Natural killer cell (primary cell): ENCODE data around the gene PFDN2. TPM values are rescaled to one million over a fixed set of nuclear protein-coding genes. Genes with fewer than 3 reads are reported as not detected.

Experiments used
- ATAC-seq, 3 donors: fragments of 150-1000 bp in 2 of 3; fragments of 200-7000 bp in 1 of 3; cut with Tn5 transposase; 1 replicate in 1 of 3; 2 replicates in 2 of 3; pipeline ENCODE4 v1.10.0; 2021; ENCODE audit warnings: mild to moderate bottlenecking in 2 of 3, moderate library complexity in 2 of 3
- DNase-seq, 2 donors: peaks; one replicate each; pipeline versions ENCODE4 v3.0.0 to v3.0.0-alpha.2; 2013 to 2021; ENCODE audit warnings: mixed read lengths in 1 of 2
- H3K27ac ChIP-seq: one replicate; pipeline ENCODE4 v1.5.1; 2013; ENCODE audit warnings: mild to moderate bottlenecking, low read length
- H3K27me3 ChIP-seq: one replicate; pipeline ENCODE4 v1.6.1; 2013; ENCODE audit warnings: low read length; ENCODE audit not compliant: control insufficient read depth, insufficient read depth
- H3K36me3 ChIP-seq: one replicate; pipeline ENCODE4 v1.6.1; 2013; ENCODE audit warnings: low read length; ENCODE audit not compliant: control insufficient read depth, insufficient read depth
- H3K4me1 ChIP-seq: one replicate; pipeline ENCODE4 v1.6.1; 2013; ENCODE audit warnings: low read length; ENCODE audit not compliant: control insufficient read depth, insufficient read depth
- H3K4me3 ChIP-seq: one replicate; pipeline ENCODE4 v1.5.1; 2013; ENCODE audit warnings: low read length
- H3K9me3 ChIP-seq: one replicate; pipeline ENCODE4 v1.6.1; 2013; ENCODE audit warnings: low read length; ENCODE audit not compliant: control insufficient read depth, insufficient read depth
- H3K27ac Mint-ChIP-seq, 2 donors: one replicate each; pipeline ENCODE4 v1.8.0; 2022; ENCODE audit warnings: mild to moderate bottlenecking in 2 of 2, mixed read lengths in 2 of 2, moderate library complexity in 1 of 2
- H3K27me3 Mint-ChIP-seq, 2 donors: one replicate each; pipeline ENCODE4 v1.8.0; 2022; ENCODE audit warnings: low read depth in 2 of 2, mixed read lengths in 2 of 2
- H3K36me3 Mint-ChIP-seq: one replicate; pipeline ENCODE4 v1.8.0; 2022; ENCODE audit warnings: mixed read lengths
- H3K4me1 Mint-ChIP-seq, 2 donors: one replicate each; pipeline ENCODE4 v1.8.0; 2022; ENCODE audit warnings: mixed read lengths in 2 of 2
- H3K4me3 Mint-ChIP-seq: one replicate; pipeline ENCODE4 v1.8.0; 2022; ENCODE audit warnings: mild to moderate bottlenecking, moderate library complexity, mixed read lengths
- H3K9me3 Mint-ChIP-seq, 2 donors: one replicate each; pipeline ENCODE4 v1.8.0; 2022; ENCODE audit warnings: mixed read lengths in 2 of 2
- CTCF ChIP-seq: fragments of 200-600 bp; IDR thresholded peaks from one replicate; pipeline ENCODE4 v1.8.0; 2022; ENCODE audit warnings: antibody characterized with exemption
- WGBS: methylation state at CpG from one replicate; pipeline ENCODE4 v1.1.7; 2013; ENCODE audit warnings: missing lambda C conversion rate; ENCODE audit not compliant: insufficient coverage; 5-methylcytosine and 5-hydroxymethylcytosine counted together
- intact Hi-C: fragments of 100-400 bp; cut with micrococcal nuclease; formaldehyde crosslinking; loops from one replicate; pipeline ENCODE4 v1.14.2; 2022
- total RNA-seq, 4 donors: library from RNA; stranded (reverse); fragments of 120-200 nt in 1 of 4; gene quantifications; one replicate each; pipeline versions ENCODE4 v1.2.3 to v1.2.4, GENCODE V29; 2013 to 2022

Gene PFDN2
- total RNA-seq, 3 donors from 2014 or later (not counting 1 experiment from before 2014, with no cell fraction given): 31.6 to 40.0 (median 35.0) TPM

- H3K4me1 ChIP-seq: peaks cover 6% of the 10 kb centered on the region
- H3K9me3 Mint-ChIP-seq: no peaks in the 10 kb centered on the region
- no peaks in the 10 kb centered on the region for H3K9me3 ChIP-seq
- peaks cover 0 to 2% of the 10 kb centered on the region in 2 donors for H3K27me3 Mint-ChIP-seq
- intact Hi-C loops: no loop called here
- ATAC-seq: no peak
- no peak overlapping the region for H3K4me3 Mint-ChIP-seq
- no peaks in the 10 kb centered on the region for H3K27me3 ChIP-seq
- H3K36me3 Mint-ChIP-seq: no peaks in the 10 kb centered on the region
- 81% methylated on average over 1 of the region's 2 CpGs for WGBS
- no peaks in the 10 kb centered on the region for H3K36me3 ChIP-seq
- H3K27ac Mint-ChIP-seq: no peak overlapping the region
- TF ChIP-seq CTCF: no peak
- no peak overlapping the region for H3K4me3 ChIP-seq
- DNase-seq: no peak
- H3K4me1 Mint-ChIP-seq: no peaks in the 10 kb centered on the region
- no peak overlapping the region for H3K27ac ChIP-seq
Measured at GRCh38 chr1:161085165-161085564, 32.7 kb downstream of the PFDN2 start.

DNA sequence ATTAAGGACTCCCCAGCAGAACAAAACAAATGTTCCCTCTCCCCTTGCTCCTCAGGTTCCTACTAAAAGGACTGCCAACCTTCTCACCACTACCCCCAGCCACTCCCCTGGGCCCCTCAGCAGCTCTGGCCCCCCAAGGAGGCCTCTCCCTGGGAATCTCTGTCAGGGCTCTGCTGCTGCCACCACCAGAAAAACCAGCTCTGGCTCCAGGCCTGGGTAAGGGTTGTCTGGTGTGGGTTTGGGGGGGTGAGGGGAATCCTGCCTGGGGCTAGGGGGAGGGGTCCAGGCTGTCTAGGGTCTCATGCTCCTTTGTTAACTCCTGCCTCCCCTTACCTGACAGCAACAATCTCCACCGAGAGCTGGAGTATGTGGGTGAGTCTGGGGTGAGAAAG, 33.2 kb downstream of the PFDN2 start:
- peaks cover 0 to 2% of the 10 kb centered on the region in 2 donors for H3K27me3 Mint-ChIP-seq
- H3K9me3 Mint-ChIP-seq: no peaks in the 10 kb centered on the region
- H3K36me3 Mint-ChIP-seq: no peaks in the 10 kb centered on the region
- no CpG with 5 or more reads among the region's 1 CpG for WGBS
- peaks cover 6% of the 10 kb centered on the region for H3K4me1 ChIP-seq
- H3K36me3 ChIP-seq: no peaks in the 10 kb centered on the region
- no peak overlapping the region for H3K27ac ChIP-seq
- intact Hi-C loops: no loop called here
- H3K4me3 ChIP-seq: no peak overlapping the region
- no peak overlapping the region for H3K27ac Mint-ChIP-seq
- ATAC-seq (no peak), DNase-seq (no peak)
- H3K27me3 ChIP-seq: no peaks in the 10 kb centered on the region
- H3K4me1 Mint-ChIP-seq: no peaks in the 10 kb centered on the region
- H3K9me3 ChIP-seq: no peaks in the 10 kb centered on the region
- H3K4me3 Mint-ChIP-seq: no peak overlapping the region
- TF ChIP-seq CTCF: no peak

DNA sequence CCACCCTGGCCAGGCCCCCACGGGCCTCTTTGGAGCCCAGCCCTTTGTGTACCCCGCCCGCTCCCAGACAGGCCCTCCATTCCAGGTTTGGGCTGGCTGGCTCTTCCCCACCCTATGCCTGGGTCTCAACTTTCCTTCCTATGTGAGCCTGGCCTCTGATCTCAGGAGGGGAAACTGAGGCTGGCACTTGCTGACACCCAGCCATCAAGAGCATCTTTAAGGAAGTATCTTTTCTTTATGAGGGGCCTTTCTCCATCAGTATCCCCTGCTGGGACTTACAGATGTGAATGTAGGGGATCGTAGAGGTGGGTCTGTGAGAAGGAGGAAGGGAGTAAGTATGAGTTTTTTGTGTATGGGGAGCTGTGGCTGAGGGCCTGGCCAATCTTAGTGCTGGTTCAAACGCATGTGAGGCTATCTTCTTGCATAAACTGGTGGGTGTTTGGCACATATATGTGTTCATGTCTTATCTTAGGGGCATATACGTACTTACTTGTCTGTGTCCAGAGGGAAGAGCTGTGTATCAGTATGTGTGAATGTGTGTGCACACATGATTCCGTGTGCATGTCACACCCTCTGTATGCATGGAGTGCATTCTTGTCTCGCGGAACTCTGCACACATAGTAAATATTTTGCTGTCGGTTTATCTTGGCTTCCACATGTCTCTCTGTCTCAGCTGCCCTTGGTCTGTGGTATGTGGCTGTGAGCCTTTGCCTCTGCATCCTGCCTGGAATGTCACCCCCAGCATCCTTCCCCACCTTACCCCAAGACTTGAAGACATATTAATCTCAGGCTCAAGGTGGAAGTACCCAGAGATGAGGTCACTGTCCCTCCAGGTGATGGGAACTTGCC, 33.9 kb downstream of the PFDN2 start:
- H3K27ac ChIP-seq: no peak overlapping the region
- intact Hi-C loops: no loop called here
- Mint-ChIP-seq H3K4me1 (no peaks in the 10 kb centered on the region), H3K4me3 (no peak overlapping the region), H3K36me3 (no peaks in the 10 kb centered on the region), H3K27me3 (peaks cover 0 to 2% of the 10 kb centered on the region in 2 donors), H3K27ac (no peak overlapping the region), H3K9me3 (no peaks in the 10 kb centered on the region)
- TF ChIP-seq CTCF: no peak
- no peak for ATAC-seq
- WGBS: 84% methylated on average over 10 of the region's 10 CpGs
- no peak for DNase-seq
- no peaks in the 10 kb centered on the region for H3K27me3 ChIP-seq
- no peaks in the 10 kb centered on the region for H3K9me3 ChIP-seq
- no peaks in the 10 kb centered on the region for H3K36me3 ChIP-seq
- no peak overlapping the region for H3K4me3 ChIP-seq
- H3K4me1 ChIP-seq: peaks cover 6% of the 10 kb centered on the region
